Midbrain (tissue), 1 donor: Measurements from ENCODE around the gene SLC36A4.
"Not testable (repeated sequence)": the region's sequence is repeated elsewhere in the genome, so short reads cannot be mapped to it uniquely, and the experiment has no call there.

Experiments used
- DNase-seq: peaks from one replicate; lab custom pipeline; 2025; lab: John Stamatoyannopoulos, UW

Gene SLC36A4

GRCh38 chr11:93122535-93123235 lies 75.1 kb downstream of the SLC36A4 start:
- DNase-seq, result no peak

- DNase-seq, result no peak
These were observed 79.5 kb downstream of the SLC36A4 start for GRCh38 chr11:93118276-93118675.

GRCh38 chr11:93117565-93117964 lies 80.2 kb downstream of the SLC36A4 start:
- no peak for DNase-seq

- no peak for DNase-seq
These were observed 81.0 kb downstream of the SLC36A4 start for GRCh38 chr11:93116641-93117441.

GRCh38 chr11:93114304-93114703 lies 83.5 kb downstream of the SLC36A4 start:
- no peak for DNase-seq

GRCh38 chr11:93113824-93114223 lies 84.0 kb downstream of the SLC36A4 start:
- no peak for DNase-seq

- DNase-seq, result not testable (repeated sequence)
These were observed 86.6 kb downstream of the SLC36A4 start for GRCh38 chr11:93111147-93111546.

- no peak for DNase-seq
These were observed 97.6 kb downstream of the SLC36A4 start for GRCh38 chr11:93100211-93100610.

GRCh38 chr11:93099806-93100205 lies 98.0 kb downstream of the SLC36A4 start:
- DNase-seq, result no peak
